Hematopoietic multipotent progenitor cell treated with erythropoietin and hydrocortisone succinate and interleukin-3 and kit ligand, for 6 days (in vitro differentiated cells): ENCODE results near the gene FMO1.

Source experiments
- DNase-seq: peaks from one replicate; pipeline ENCODE4 v3.0.0-alpha.2; 2015

Gene FMO1

DNA sequence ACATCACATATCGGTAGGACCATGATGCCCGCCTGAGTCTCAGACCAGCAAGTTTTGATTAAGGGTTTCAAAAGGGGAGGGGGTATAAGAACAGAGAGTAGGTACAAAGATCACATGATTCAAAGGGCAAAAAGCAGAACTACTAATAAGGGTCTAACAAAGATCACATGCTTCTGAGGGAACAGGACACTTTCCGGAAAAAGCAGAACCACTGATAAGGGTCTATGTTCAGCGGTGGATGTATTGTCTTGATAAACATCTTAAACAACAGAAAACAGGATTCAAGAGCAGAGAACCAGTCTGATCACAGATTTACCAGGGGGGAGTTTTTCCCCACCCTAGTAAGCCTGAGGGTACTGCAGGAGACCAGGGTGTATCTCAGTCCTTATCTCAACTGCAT, 12.1 kb upstream of the FMO1 start:
- peak; percentile 33 for DNase-seq

DNA sequence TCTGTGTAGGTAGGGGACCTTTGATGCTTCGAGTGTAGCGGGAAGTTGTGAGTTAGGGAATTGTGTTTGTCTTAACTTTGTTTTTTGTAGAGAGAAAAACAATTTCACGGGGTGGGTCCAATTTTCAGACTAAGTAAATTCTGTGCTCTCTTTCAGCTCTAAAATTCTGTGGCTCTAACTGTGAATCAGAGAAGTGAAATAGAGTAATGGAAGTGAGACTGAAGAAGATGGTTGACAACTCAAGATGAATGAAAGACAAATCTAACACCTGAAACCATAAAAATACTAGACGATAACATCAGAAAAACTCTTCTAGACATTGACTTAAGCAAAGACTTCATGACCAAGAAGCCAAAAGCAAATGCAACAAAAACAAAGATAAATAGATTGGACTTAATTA, 4.4 kb upstream of the FMO1 start:
- DNase-seq = no peak

DNA sequence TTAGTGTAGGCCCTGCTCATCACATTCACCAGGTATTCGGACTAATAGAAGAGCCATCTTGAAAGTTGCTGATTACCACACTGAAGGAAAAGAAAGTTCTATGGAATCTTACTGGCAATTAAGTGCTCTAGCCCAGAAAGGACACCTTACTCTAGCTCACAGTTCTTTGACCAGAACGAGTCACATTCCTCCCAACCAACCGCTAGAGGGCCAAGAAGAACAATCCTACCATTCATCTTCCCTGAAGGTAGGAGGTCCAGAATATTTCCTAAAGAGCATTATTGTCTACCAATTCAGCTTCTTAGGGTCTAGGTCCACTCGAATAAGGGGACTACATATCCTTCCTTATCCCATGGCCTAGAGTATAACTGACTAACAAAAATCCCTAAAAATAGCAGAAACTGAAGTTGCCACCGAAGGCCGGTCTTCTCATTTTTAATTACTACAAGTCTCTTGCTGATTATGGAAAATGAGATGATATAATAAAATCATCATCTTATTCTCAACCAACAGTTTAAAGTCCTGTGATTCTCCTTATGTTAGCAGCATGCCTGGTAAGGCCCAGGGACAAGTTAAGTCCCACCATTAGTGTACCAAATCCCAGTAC, 2.7 kb upstream of the FMO1 start:
- DNase-seq = peak; percentile 71

DNA sequence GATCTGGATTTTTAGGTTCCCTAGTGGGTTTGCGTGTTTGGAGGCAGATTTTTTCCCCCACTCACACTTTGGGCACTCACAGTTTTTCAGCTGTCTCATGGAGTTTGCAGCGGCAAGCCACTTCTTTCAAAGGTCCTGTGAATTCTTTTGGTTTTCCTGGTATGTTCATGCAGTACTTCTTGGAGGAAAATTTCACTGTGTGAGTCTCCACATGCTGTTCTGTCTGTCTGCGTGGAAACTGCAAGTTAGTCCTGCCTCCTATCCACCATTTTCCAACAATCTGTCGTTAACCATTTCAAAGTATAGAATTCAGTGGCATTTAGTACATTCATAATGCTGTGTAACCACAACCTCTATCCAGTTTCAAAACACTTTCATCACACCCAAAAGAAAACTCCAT, 793 bp upstream of the FMO1 start:
- DNase-seq = no peak

DNA sequence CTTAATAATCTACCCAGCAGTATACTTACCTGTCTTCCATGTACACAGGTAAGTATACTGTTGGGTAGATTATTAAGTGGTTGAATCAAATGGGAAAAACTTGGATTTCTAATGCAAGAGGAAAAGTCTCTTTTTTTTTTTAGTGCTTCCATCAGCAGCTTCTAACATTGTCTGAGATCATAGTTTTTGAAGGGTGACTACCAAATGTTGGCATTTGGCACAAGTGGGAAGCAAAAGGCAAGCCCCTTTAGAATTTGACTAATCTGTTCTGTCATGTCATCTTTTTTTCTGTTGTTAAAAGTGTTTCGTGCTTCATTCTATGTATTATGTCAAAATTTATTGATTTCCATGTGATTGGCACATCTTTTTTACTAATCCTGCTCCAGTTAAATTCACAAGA, 547 bp downstream of the FMO1 start:
- DNase-seq = no peak

DNA sequence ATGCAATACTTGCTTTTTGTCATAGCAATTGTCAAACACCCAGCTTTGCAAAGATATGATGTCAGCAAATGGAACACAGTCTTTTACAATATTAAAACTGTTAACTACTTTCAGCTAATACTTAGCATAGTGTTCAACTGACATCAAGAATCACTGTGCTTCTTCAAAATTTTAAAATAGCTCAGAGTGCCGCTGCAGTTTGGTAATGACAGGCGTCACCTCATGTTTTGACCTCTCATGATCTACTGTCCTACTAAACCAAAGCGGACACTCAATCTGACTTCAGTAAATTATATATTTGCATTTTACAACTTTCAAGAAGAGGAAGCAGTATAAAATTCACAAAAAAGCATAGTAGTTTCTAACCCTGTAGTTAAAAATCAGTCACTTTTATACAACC, 2.0 kb downstream of the FMO1 start:
- no peak for DNase-seq

DNA sequence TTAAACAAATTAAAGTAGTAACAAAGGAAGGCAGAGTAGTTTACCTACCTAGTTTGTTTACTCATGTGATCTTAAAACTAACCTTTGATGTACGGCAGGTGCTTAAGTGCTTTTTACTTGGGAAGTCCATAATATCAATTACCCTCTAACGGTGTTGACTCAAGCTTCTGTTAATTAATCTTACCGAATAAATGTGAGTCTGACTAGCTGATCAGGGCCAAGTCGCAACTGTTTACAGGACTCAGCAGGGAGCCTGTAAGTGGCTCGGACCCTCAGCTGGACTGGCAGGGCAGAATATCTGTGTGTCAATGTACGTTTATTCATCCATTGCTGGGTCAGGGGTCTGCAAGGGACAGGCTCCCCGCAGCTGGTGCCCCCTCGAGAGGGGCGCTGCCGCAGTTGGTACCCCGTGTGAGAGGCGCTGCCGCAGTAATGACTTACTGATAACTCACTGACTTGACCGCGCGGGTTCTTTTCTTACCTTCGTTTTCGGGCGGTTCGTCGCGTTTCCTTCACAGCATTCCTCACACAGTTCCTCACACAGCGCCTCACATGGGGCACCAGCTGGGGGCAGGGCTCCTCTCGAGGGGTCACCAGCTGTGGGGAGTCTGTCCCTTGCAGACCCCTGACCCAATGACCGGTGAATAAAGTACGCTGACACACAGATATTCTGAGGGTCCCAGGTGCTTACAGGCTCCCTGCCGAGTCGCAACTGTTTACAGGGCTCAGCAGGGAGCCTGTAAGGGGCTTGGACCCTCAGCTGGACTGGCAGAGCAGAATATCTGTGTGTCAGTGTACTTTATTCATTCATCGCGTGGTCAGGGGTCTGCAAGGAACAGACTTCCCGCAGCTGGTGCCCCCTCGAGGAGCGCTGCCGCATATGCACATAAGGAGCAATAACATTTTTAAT, 3.0 kb downstream of the FMO1 start:
- peak; percentile 70 for DNase-seq

DNA sequence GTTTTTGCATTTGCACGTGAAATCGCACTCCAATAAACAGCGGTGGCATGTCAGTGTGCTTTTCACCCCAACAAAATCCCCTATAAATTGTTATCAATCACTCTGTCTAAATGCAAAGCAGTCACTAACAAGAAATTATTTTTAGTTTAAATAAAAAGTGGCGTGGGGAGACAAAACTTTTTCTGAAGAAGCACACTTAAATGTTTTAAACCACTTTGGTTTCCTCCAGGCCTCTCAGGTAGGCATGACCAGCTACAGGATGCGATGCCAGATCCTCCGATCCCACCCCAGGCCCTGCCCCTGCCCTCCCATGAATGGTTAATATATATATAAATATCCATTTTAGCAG, 3.6 kb downstream of the FMO1 start:
- DNase-seq = no peak

DNA sequence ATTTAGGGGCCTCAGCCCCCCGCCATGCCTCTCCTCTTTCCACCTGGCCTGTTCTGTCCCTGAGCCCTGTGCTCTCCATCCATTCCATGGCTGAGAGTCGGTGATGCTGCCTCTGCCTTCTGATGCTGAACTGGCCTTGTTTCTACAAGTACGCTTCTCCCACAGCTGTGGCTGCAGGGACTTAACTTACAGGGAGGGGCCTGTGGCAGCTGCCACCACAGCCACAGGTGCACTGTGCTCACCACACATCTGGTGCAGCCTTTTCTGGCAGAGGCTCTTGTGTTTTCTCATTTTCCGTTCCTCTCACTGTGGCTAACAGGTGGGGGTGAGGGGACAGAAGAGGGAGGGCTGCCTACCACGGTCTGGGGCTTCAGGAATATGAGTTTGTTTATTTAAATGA, 4.2 kb downstream of the FMO1 start:
- no peak for DNase-seq

DNA sequence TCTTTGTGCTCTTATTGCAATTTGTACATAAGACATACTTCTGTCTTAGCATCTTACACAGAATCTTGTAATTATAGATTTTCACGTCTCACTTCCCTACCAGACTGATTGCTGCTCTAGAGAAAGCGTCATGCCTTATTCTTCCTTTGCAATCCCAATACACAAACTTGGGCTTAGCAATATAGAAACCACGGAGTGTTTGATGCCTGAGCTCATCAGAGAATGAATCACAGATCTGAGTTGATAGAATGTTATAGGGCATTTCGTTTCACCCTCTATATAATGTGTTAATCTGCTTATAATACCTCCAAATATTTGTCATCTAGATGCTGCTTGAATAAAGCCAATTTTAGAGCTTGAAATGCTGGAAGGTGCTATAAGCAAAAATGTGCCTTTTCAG, 6.6 kb downstream of the FMO1 start:
- no peak for DNase-seq

DNA sequence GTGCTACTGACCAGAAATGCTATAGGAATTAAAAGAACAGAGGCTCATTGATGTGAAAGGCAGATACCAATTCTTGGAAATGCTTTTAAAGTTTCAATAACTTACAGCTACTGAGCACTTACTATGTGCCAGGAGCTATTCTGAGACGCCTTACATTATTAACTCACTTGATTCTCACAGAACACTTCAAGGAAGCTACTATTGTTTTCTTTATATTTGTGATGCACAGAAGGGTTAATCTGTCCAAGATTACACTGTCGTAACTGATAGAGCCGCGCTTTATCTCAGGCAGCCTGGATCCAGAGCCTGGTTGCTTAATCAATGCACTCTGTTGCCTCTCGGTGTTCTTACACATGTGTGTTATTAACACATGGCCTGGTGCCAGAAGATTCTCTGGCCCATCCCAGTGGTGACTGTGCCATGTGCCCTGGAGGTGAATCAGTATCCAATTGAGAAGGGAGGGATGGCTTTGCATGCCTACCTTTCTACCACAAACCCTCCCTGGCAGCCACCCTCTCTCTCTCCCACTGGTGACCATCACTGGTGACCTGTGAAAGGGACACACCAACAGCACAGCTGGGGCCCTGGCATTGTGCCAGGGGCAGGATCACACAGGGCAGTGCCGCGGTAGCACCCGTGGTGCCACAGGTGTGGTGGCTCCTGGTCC, 8.8 kb downstream of the FMO1 start:
- peak; percentile 25 for DNase-seq

DNA sequence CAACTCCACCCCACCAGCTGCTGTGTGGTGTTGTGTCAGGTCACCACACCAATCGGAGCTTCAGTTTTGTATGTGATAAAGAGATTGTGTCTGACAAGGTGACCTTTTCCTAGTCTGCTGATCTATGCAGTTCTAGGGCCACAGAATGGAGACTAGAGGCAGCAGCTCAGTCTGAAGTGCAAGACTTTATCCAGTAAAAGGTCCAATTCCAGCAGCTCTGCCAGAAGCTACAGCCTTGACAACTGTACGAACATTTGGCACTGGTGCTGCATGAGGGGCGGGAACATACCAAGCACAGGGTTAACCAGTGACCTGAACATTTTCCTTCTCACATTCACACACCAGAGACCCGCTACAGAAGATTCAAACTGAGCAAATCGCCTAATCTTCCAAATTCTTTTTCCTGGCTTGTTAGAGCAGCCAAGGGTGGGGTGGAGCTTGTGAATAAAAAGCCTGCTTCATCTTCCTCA, 9.3 kb downstream of the FMO1 start:
- DNase-seq = no peak

DNA sequence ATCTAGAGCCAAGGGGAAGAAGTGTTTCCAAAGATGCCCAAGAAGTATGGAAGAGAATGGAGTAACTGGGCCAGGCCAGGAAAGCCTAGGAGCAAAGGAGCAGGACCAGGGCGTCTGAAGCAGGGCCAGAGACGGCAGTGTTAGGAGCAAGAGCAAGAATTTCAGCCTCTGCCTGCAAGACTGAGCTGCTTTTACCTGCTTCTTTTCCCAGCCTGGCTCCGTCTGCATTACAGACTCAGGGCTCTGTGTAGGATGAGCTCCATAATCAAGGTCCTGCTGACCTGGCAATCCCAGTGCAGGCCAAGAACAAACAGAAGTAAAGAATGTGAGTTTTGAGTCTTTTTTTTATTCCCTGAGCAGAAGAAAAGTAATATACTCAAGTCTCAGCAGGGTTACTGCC, 10.1 kb downstream of the FMO1 start:
- no peak for DNase-seq

DNA sequence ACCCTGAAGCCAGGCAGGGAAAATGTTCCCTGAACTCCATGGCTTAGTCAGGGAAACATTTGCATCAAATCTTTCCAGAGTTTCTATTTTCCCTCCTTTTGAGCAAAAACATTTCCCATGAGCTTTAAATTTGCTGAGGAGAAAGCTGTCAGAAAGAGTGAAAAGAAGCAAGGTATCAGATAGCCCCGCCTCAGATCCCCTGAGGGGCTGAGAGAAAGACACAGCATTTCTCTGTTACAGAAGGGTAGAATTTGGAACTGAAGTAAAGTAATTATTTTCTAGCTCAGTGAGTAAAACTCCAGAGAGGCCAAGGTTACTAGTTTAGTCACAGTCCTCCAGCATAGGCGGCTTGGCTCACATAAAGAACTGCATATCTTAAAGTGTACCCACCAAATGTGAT, 10.6 kb downstream of the FMO1 start:
- no peak for DNase-seq

DNA sequence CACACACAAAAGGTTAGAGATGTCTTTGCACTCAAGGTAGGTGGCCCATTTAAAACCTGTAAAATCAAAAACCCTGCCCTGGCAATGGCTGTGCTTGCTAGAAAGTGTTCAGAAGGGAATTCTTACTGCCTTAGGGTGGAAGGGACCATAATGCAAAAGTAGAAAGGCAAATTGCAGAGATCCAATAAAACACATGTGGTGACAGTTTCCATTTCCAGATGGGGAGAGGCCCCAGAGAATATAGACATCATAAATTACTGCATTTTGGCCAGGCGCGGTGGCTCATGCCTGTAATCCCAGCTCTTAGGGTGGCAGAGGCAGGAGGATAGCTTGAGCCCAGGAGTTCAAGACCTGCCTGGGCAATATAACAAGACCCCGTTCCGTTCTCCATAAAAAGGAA, 13.0 kb downstream of the FMO1 start:
- DNase-seq = no peak

DNA sequence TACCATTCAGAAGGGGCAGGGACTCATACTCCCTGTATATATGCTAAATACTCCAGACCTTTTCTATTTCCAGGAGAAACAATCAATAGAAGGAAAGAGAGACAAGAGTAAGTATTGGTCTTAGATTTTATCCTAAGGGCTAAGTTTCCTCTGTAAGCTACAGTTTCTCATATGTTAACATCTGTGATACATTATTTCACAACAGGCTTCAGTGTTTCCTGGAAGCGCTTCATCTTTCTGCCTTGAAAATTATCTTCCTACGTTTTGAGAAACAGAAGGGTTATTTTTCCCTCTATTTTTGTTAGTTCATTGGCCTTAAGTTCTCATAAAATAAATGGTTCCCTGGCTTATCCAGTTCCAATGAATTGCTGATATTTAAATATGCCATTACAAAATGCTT, 15.6 kb downstream of the FMO1 start:
- no peak for DNase-seq

DNA sequence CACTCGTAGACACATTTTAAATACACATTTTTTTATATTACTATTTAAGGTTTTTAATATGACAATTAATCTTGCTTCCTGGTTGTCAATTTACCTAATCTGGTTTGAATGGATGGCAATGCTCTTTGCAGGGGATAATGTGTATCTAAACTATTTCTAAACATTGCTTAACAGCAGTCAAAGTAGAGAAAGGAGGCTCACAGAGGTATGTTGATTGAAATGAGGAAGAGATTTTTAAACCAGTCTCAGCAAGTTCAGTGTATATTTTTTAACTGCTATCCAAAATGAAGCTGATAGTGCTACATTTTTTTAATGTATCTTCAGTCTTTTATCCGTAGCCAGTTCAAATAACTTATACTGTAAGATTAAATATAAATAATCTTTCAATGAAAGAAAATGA, 17.4 kb downstream of the FMO1 start:
- DNase-seq = no peak

DNA sequence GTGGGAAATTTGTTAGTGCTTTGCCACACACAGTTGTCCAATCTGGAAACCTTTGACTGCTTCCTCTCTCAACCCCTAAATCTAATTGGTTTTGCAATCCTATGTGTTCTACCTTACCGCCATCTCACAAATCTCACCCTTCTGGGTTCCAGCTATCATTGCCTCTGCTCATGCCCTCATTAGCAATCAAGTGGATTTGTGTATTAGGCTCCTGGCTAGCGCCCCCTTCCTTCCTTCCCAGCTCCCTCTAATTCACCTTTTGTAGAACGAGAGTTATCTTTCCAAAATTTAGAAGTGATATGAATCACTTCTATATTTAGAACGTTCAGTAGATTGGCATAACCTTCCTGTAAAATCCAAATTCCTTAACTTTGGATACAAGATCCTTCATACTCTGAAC, 18.6 kb downstream of the FMO1 start:
- no peak for DNase-seq

DNA sequence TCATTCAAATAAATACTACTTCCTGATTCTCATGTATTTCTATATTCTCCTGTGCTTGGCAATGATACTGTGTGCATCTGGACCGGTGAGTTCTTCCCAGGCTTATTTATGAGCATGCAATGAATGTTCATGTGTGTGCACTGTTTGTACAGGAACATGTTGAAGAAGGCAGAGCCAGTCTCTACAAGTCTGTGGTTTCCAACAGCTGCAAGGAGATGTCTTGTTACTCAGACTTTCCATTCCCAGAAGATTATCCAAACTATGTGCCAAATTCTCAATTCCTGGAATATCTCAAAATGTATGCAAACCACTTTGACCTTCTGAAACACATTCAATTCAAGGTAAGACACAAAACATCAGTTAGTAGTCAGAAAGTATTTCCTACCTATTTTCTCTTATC, 19.1 kb downstream of the FMO1 start:
- no peak for DNase-seq

DNA sequence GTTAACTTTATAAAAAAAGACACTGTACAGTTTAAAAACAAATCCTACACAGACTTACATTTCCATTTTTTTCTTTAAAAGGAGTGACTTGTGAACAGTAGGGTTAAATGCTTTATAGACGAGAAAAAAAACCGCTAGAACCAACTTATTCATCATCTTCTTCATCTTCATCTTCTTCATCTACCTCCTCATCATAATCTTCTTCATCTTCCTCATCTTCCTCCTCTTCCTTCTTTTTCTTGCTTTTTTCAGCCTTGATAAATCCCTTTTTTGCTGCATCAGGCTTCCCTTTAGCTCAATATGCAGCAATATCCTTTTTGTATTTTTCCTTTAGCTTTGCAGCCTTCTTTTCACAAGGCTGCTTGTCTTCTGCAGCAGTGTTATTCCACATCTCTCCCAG, 22.5 kb downstream of the FMO1 start:
- no peak for DNase-seq

DNA sequence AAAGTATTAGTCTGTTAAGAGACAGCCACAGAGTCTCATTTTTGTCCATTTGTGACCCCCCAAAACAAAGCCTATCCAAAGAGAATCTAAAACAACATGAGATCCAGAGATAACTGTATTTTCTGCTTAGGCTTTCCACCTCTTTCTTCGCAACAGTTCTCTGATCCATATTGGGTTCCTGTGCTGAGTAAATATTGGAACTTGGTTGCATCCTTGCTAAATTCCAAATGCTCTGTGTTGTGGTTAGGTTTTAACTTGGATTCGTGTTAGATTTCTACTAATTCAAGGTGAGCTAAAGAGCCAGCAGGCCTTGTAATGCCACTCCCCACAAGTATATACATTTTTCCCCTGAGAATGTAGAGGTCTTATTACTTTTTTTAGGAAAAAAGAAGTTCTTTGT, 29.2 kb downstream of the FMO1 start:
- no peak for DNase-seq

DNA sequence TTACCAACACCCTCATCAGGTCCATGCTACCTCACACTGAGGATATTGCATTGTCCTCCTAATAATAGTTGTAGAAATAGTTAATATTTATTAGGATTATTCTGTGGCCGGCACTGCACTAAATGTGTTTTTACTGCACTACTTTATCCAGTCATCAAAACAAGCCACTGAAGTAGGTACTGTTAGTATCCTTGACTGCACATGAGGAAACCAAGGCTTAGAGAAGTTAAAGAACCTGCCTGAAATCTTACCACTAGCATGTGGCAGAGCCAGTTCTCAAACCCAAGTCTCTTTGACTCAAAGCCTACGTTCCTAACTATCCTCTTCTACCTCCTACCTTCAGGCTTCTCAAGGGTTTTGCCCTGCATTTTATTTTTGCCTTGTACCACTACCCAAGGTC, 30.9 kb downstream of the FMO1 start:
- DNase-seq = no peak

DNA sequence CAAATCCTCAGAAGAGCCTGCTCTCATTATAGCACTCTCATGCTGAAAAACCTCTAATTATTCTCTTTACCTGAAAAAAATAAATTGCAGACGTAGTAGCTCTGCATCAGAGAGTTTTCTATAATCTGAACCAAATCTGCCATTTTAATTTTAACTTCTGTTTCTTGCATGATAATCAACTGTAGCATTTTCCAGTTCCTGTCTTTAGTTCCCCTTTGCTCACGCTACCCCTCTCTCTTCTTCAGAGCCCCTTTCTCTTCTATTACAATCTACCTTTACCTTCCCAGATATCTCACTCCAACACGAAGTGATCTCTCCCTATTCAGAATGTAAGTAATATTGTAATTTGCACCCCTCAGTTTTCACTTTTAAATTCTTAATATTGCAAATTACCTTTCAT, 31.4 kb downstream of the FMO1 start:
- peak; percentile 26 for DNase-seq

DNA sequence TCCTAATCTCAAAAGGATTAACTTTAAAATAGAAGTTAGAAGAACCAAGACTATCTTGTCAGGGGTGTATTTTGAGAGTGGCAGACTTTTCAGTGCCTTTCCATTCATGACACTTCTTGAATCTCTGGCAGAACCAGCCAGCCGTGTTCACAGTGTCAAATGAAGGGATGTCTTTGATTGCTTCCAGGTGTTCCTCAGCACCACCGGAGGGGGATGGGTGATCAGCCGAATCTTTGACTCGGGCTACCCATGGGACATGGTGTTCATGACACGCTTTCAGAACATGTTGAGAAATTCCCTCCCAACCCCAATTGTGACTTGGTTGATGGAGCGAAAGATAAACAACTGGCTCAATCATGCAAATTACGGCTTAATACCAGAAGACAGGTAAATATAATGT, 32.3 kb downstream of the FMO1 start:
- DNase-seq = no peak
